Hematopoietic multipotent progenitor cell treated with erythropoietin and hydrocortisone succinate and interleukin-3 and kit ligand, for 4 days (in vitro differentiated cells): ENCODE data around the gene SCYGR8.
"Not testable (repeated sequence)": the region's sequence is repeated elsewhere in the genome, so short reads cannot be mapped to it uniquely, and the experiment has no call there.

Experiments
- DNase-seq: peaks from one replicate; pipeline ENCODE4 v3.0.0-alpha.2; 2015

Gene SCYGR8

GRCh38 chr2:227745594-227745993, at the start of gene SCYGR8:
SCYGR8 (plus strand) TSS chr2:227745894; CDS start chr2:227745894, 0 bp downstream.
- DNase-seq = no peak

GRCh38 chr2:227696990-227697679, 48.6 kb upstream of the SCYGR8 start:
- no peak for DNase-seq

GRCh38 chr2:227701556-227701955, 44.1 kb upstream of the SCYGR8 start:
- DNase-seq = no peak

GRCh38 chr2:227703280-227703732, 42.4 kb upstream of the SCYGR8 start:
- no peak for DNase-seq

- DNase-seq = no peak
Observed at GRCh38 chr2:227703961-227704360, 41.7 kb upstream of the SCYGR8 start.

GRCh38 chr2:227706859-227707258, 38.8 kb upstream of the SCYGR8 start:
- no peak for DNase-seq

GRCh38 chr2:227707390-227707789, 38.3 kb upstream of the SCYGR8 start:
- no peak for DNase-seq

- DNase-seq = no peak
Observed at GRCh38 chr2:227710986-227711385, 34.7 kb upstream of the SCYGR8 start.

- no peak for DNase-seq
Observed at GRCh38 chr2:227713291-227713690, 32.4 kb upstream of the SCYGR8 start.

GRCh38 chr2:227716501-227716900, 29.2 kb upstream of the SCYGR8 start:
- no peak for DNase-seq

GRCh38 chr2:227717687-227718567, 27.8 kb upstream of the SCYGR8 start, which contains the start of gene SLC19A3:
SLC19A3 (minus strand) TSS chr2:227718028; CDS start chr2:227702318, 15,710 bp downstream.
- DNase-seq = peak; percentile 20

- DNase-seq = no peak
Observed at GRCh38 chr2:227719641-227720040, 26.1 kb upstream of the SCYGR8 start.

GRCh38 chr2:227720680-227721079, 25.0 kb upstream of the SCYGR8 start:
- no peak for DNase-seq

- DNase-seq = not testable (repeated sequence)
Observed at GRCh38 chr2:227722821-227723220, 22.9 kb upstream of the SCYGR8 start.

- no peak for DNase-seq
Observed at GRCh38 chr2:227724394-227725039, 21.2 kb upstream of the SCYGR8 start, which contains the start of gene SCYGR6. SCYGR6 (minus strand) TSS chr2:227724757; CDS start chr2:227724757, 0 bp downstream.

- DNase-seq = no peak
Observed at GRCh38 chr2:227728035-227728434, 17.7 kb upstream of the SCYGR8 start, which contains the start of gene SCYGR7. SCYGR7 (plus strand) TSS chr2:227728335; CDS start chr2:227728335, 0 bp downstream.

GRCh38 chr2:227739351-227739750, 6.3 kb upstream of the SCYGR8 start:
- DNase-seq = no peak

- not testable (repeated sequence) for DNase-seq
Observed at GRCh38 chr2:227740705-227741104, 5.0 kb upstream of the SCYGR8 start.

- no peak for DNase-seq
Observed at GRCh38 chr2:227748079-227748478, 2.4 kb downstream of the SCYGR8 start.

- not testable (repeated sequence) for DNase-seq
Observed at GRCh38 chr2:227756261-227756660, 10.6 kb downstream of the SCYGR8 start.

GRCh38 chr2:227759411-227760118, 13.9 kb downstream of the SCYGR8 start:
- DNase-seq = no peak

- DNase-seq = no peak
Observed at GRCh38 chr2:227761740-227762476, 16.2 kb downstream of the SCYGR8 start.
